OCI-LY3 (cell line): ENCODE measurements around the gene RASSF1.

Source experiments
- CTCF ChIP-seq: fragments of 200-600, 300-600 bp; sonication (generic); IDR thresholded peaks from 2 replicates; pipeline ENCODE4 v1.5.1; 2014; ENCODE audit warnings: antibody characterized with exemption, low read length, low read depth
- EZH2phosphoT487 ChIP-seq: fragments of 200-600 bp; shearing (Covaris generic); IDR thresholded peaks from 2 replicates; pipeline ENCODE4 v1.6.1; 2018; ENCODE audit warnings: antibody characterized with exemption, mixed run types, low read depth

DNA sequence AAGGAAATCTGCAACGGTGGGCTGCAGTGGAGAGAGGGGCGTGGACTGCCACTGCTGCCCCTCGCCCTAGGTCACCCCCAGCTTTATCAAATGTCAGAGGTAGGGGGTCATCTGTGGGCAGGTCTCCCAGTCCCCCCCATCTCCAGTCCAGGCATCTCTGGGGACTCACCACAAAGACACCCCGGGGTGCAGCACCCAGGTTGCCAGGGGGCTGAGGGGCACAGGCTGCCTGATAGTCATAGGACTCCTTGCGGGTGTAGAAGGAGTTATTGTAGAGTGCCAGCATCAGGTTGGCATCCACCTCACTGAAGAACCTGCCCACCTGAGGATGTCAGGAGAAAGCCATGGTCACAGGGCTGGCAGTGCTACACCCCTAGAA, 25.2 kb upstream of the RASSF1 start:
- no peak for TF ChIP-seq CTCF
- no peak for TF ChIP-seq EZH2phosphoT487
